Measurements from ENCODE around the gene STAT2.
A peak's percentile ranks its signal among the peaks of the same experiment; 100 is the strongest.

- peak; percentile 88 to 89 for TF ChIP-seq POLR2A (IDR thresholded peaks at IDR 0.05)
- peak; percentile 30 to 46 (median 43) for TF ChIP-seq CTCF (IDR thresholded peaks at IDR 0.05 in 4 of 5, conservative IDR thresholded peaks at IDR 0.05 in 1 of 5)
These were observed 26.0 kb downstream of the STAT2 start, which contains the start of gene PAN2 for GRCh38 chr12:56333679-56334489.

Data from gastrocnemius medialis (tissue), 4 donors.